ENCODE measurements around the gene DARS2.
"Not testable (repeated sequence)": the region's sequence is repeated elsewhere in the genome, so short reads cannot be mapped to it uniquely, and the experiment has no call there.

The DARS2 gene

DNA sequence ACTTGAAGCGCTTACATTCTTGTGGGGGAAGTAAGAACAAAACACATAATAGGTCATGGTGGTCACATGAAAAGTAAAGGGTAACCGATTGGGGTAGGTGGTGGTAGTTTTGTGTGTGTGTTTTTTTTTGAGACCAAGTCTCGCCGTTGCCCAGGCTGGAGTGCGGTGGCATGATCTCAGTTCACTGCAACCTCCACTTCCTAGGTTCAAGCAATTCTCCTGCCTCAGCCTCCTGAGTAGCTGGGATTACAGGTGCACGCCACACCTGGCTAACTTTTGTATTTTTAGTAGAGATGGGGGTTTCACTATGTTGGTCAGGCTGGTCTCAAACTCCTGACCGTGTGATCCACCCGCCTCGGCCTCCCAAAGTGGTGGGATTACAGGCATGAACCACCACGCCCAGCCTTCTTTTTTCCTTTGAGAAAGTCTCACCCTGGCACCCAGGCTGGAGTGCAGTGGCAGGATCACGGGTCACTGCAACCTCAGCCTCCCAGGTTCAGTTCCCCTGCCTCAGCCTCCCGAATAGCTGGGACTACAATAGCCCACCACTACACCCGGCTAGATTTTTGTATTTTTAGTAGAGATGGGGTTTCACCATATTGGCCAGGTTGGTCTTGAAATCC lies 37.8 kb downstream of the DARS2 start:
- not testable (repeated sequence) for DNase-seq

DNA sequence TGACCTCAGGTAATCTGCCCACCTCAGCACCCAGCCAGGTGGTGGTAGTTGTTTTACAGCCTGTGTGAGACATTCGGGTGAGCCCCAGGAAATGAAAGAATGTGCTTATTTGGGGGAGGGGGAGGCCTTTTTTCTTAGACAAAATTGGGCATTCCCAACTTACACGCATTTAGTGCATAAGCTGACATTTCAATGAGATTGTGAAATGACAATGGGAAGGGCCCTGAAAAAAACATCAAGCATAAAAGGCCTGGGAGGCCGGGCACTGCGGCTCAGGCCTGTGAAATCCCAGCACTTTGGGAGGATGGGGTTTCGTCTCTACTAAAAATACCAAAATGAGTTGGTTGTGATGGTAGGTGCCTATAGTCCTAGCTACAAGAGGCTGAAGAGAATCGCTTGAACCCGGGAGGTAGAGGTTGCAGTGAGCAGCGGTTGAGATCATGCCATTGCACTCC lies 38.3 kb downstream of the DARS2 start:
- DNase-seq, result no peak

DNA sequence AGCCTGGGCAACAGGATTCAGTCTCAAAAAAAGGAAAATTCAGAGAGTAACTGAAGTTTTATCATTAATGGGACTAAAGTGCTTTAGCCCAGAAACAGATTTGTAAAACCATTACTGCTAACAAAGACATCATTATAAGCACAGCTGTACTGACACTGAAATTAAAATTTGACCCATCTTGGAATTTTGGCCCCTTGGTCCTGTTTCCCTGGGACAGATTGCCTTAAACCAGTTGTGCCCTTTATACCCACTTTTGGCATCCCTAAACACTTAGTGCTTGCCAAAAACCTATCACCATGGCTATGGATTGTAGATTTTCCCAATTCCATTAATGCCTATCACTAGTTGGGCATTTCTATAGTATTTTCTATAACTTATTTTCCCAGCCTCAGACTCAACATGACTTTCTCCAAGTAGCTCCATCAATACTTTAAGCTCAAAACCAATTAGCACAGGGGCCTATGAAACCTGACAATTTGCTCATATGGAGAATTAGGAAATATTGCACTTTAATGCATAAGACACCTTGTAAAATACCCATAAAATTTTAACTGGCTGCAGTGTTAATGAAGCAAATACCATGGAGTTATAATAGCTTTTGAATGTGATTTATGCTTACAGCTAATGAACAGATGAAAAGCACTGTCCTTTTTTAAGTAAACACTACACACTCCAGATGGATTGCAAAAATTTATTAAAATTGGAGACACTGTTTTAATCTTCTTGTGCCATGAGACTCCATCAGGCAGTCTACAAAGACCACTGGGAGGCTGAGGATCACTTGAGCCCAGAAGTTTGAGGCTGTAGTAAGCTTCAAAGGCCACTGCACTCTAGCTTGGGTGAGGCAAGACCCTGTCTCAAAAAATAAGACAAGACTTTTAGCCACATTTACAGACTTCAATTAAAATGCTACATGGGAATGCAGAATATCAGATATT lies 39.0 kb downstream of the DARS2 start:
- DNase-seq, result no peak

DNA sequence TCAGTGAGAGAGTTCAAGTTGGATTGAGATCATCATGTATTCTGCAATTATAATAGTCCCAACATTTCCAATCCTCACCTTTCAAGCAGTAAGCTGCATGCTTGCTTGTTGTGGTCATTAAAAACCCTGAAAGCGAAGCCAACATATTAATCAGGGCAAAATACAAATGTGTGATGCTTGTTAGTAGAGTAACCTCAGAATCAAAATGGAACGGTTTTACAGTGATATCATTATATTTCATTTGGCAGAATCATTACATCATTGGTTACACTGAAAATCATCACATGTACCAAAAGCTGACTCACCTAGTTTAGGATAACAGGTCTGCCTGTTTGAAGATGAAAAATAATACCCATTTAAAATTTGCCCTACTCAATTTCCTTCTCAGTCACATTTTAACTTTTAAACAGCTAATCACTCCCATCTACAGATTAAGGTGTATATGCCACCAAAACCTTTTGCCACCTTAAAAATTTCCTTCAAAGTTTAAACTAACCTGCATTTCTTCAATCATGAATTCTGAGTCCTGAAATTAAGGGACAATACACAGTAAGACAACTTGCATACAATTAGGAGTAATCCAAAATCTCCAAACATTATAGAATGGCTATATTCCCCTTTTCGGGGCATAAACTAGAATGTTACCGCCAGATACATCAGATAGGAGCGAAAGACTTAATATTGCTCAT lies 39.9 kb downstream of the DARS2 start:
- DNase-seq, result no peak

DNA sequence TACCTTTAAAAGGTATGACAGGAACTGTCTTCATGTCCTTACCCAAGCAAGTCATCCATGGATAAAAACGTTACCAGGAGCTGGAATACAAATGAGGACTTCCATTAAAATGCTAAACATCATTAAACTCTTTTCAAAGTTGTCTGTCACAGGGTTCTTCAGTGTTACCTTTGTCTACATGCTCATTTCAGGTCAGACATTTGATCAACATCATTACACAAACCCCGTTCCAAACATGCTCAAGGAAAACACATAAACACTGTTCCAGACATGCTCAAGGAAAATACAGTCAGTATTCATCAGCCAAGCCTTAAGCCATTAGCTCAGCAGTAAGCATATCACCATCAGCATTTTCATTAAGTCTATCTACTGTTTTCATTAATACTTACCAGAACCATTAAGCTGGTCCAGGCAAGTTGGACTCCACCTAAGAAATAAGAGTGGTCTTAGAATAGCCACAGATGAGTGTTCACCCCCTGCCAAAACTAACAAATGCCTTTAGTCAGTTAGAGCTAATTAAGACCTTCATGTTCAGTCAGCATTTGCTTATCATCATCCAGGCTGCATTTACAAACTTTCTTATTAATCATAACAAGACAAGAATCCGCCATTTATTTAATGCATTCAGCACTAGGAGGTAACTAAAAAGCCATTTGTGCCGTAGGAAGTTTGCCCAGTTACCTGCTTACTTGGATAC lies 41.1 kb downstream of the DARS2 start:
- no peak for DNase-seq

DNA sequence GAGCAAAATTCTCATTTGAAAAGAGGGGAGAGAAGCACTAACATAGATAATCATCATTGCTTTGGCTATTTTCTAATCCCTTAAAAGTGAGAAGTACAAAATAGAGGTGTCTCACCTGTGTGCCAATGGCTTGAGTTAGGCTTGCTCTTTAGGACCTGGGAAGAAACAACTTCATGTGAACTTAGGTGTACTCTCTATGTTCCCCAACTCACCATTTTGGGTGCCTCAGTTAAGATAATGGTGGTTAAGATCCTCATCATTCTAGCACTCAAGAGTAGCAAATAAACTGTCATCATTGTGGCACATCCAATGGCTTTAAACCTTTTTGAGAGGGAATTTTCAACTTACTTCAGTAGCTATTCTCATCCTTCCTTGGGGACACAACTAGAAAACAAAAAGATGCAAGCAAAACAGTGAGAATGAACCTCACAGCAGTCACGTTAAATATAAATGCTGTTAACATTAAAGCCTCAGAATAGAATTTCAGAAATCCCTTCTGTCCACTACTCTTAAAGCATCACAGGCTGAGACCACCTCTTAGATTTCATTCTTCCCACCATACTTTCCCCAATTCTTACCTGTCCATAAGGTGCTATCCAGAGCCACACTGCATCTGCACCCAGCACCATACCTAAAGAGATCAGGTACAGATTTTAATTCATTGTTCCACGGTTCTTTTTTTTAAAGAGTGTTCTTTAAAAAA lies 42.1 kb downstream of the DARS2 start:
- DNase-seq, result no peak

DNA sequence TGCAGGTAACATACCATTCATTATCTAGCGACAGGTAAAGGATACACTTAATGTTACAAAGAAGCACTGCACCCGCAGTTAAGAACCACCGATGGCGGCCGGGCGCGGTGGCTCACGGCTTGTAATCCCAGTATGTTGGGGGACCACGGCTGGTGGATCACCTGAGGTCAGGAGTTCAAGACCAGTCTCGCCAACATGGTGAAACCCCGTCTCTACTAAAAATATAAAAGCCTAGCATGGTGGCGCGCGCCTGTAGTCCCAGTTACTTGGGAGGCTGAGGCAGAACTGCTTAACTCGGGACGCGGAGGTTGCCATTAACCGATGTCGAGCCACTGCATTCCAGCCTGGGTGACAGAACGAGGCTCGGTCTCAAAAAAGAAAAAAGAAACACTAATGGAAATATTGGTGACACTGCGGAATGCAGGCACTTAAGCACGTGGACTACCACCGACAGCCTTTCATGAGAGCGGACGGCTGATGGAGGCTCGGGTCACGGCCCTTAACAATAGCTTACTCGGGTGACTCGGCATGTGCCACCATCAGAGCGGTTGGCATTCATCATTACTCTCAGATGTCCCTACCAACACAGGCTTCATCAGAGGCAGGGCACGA lies 42.8 kb downstream of the DARS2 start:
- no peak for DNase-seq

DNA sequence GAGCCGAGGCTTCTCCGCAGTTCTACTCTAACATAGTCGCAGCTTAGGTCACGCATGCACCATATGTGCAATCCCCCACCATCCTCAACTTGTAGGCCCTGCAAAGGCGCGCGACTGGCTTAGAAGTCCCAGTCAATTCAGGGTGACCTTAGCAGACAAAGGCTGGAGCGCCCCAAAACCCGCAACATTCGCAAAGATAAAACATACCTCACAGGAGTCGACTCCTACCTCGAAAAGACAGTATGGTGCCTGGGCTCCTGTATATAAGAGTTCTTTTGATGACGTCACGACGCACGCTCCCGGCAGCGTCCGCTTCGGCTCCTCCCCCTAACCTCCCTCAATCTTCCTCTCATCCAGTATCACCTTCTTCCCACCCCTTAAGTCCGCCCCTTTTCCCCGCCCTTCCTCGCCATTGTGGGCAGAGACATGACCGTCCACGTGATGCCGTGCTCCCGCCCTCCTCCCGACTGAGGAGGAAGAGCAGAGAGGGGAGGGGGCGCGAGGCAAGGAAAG lies 43.3 kb downstream of the DARS2 start, which contains the start of gene GAS5:
Gene GAS5 (minus strand): TSS at position 237 of the 513 bp plus-strand sequence.
- peak; percentile 99 for DNase-seq

DNA sequence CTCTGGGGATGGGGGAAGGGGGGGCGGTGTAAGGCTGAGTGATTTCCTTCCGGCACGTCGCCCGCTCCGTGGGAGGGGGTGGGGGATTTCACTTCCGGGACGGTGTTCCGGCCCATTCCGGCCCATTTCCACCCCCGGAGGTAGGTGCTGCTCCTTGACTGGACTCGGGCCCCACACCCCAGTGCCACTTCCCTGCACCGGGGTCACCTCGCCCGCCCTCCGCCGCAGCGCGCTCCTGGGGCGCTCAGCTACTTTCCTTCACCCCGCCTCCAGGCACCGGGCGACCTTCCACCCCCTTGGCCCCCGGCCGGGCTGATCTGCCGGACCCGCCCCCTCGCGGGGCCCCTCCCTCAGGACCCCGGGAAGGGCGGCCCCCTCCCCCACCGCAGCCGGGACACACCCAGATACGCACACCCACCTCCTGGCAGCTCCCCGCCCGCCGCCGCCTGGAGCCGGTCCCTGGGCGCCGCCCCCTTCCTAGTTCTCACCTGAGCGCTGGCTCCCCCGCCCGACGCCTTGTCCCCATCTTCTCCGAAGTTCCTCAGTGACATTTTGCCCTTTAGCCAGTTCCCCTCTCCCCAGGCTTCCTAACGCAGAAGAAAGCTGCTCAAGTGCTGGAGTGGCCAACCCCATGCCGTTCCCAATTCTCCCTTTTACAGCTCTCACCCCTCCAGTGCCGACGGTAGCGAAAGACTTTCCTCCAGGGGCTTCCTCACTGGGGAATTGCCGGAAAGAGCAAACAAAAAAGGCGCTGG lies 44.0 kb downstream of the DARS2 start, which contains the start of gene ZBTB37:
Gene ZBTB37 (plus strand): TSS at position 115 of the 755 bp plus-strand sequence. CDS start 1,846 bp downstream, outside the sequence.
- DNase-seq, result peak; percentile 90

DNA sequence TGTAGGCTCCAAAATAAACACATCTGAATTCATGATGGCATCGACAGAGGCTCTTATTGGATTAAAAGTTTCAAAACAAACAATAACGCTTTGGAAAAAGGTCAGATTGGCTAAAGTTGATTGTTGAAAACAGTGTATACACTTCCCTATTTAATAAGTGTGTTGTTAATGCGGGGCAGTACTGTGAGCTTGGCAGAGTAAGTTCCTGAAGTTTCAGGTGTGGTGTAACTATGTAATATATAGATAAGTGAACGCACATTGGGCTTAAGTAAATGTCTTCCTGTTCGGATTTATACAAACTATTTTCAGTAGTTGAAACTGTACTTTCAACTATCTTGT lies 44.5 kb downstream of the DARS2 start:
- DNase-seq, result no peak

DNA sequence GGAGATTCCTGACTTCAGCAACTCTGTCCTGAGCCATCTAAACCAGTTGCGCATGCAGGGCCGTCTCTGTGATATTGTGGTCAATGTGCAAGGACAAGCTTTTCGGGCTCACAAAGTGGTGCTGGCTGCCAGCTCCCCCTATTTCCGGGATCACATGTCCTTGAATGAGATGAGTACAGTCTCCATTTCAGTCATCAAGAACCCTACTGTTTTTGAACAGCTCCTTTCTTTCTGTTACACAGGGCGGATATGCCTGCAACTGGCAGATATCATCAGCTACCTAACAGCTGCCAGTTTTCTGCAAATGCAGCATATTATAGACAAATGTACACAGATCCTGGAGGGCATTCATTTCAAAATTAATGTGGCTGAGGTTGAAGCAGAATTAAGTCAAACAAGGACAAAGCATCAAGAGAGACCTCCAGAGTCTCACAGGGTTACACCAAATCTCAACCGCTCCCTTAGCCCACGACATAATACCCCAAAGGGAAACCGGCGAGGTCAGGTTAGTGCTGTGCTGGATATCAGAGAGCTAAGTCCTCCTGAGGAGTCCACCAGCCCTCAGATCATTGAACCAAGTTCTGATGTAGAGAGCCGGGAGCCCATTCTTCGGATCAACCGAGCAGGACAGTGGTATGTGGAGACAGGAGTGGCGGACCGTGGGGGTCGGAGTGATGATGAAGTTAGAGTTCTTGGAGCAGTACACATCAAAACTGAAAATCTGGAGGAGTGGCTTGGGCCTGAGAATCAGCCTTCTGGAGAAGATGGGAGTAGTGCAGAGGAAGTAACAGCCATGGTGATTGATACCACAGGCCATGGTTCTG lies 46.0 kb downstream of the DARS2 start:
- DNase-seq, result peak; percentile 19

DNA sequence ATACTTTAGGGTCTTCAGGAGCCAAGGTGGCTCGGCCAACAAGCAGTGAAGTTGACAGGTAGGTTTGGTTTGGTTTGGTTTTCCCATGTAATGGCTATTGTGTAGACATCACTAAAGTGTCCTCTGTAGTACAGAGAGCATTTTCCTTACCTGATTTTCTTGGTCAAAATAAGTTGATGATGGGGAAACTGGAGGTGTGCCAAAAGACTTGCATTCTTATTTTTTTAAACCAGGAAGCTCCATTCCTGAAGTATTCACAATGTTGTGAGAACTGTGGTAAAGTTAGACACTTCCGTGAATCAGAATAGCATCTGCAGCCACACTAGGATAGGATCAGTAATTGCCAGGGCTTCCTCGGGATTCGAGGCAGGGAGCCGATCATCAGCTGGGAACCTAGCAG lies 46.6 kb downstream of the DARS2 start:
- no peak for DNase-seq

DNA sequence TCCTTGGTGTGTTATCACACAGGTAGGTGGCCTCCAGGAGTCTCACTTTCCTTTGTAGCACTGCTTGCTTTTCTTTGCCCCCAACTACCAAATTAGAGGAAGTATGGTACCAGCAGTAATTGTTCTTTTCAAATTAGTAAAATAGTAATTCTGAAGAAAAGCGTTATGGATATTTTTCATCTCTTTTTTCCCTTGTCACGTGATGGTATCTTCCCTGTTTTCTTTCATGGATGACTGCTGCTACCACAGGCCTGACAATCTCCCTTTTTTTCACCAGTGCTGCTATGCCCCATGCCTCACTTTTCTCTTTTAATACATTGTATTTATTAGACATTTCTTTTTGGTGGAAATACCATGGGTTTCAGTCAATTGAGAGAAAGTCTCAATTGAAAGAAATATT lies 47.0 kb downstream of the DARS2 start:
- DNase-seq, result no peak

DNA sequence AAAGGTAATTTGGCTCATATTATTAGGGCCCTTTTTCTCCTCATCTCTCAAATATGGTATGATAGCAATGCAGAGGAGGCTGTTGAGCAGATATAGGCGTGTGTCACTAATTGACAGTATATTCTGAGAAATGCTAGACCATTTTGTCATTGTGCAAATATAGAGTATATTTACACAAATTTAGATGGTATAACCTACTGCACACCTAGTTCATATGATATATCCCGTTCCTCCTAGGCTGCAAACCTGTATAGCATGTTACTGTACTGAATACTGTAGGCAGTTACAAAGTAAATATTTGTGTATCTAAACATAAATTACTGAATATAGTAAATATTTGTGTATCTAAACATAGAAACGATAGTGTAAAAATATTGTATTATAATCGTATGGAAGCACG lies 52.3 kb downstream of the DARS2 start:
- no peak for DNase-seq

DNA sequence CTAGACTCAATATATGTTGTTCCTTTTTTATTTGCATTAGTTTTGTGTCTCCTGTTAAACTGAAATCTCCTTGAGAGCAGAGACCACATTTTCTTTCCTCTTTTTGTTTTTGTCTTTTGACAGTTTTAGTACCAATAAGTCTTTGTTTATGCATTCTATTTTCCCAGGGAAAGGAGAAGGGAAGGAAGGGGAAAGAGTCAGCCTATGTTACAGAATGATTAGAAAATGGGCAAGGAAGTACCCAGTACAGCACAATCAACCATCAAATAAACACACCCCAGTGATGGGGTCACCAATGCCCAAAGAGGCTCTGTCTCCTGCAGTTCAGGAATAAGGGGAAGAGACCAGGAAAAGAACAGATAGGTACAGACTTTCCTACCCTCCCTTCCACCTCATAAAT lies 53.8 kb downstream of the DARS2 start:
- no peak for DNase-seq

DNA sequence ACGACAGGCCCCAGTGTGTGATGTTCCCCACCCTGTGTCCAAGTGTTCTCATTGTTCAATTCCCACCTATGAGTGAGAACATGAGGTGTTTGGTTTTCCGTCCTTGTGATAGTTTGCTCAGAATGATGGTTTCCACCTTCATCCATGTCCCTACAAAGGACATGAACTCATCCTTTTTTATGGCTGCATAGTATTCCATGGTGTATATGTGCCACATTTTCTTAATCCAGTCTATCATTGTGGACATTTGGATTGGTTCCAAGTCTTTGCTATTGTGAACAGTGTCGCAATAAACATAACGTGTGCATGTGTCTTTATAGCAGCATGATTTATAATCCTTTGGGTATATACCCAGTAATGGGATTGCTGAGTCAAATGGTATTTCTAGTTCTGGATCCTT lies 56.6 kb downstream of the DARS2 start:
- DNase-seq, result not testable (repeated sequence)

DNA sequence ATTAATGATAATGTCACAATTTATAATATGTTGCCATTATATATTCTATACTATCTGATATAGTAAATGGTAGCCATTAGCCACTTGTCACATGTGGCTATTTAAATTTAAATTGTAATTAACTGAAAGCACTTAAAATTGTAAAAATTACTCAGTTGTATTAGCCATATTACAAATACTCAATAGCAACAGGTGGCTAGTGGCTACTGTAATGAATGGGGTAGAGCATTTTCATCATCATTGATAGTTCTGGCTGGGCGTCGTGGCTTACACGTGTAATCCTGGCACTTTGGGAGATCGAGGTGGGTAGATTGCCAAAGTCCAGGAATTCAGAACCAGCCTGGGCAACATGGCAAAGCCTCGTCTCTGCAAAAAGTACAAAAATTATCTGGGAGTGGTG lies 60.2 kb downstream of the DARS2 start:
- DNase-seq, result no peak

DNA sequence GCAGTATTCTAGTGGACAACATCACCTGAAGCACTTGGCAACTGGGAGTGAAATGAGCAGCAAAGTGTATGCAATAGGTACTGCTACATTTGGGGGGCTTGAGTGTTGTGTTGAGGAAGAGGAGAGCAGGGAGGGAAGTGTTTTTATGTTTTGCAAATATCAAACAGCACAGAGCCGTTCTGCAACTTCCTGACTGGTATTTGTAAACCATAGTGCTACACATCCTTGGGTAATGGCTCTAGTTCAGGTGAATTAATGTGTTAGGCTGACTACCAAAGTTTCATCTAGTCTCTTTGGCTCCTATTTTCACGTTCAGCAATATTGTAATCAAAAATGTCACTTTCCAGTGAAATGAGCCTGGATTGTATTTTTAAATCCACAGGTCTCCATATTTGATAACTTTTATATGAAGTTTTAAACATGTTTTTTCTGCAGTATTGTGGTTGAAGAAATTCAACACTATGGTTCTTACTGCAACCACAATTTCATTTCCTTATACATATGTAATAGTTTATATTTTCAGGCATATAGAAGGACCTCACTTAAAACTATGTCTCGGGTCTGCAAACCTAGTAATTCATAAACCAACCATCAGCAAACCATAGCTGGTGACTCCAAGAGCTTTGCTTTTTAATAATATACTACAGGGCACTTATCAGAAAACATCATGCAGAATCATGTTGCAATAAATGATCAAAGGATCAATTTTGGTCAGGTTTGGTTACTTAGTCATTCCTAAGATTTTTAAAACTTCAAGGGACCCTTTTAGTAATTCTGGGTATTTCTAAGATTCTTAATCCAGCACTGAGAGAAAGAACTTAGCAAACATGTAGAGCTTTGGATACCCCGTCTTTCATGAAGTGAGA lies 62.5 kb downstream of the DARS2 start:
- no peak for DNase-seq

DNA sequence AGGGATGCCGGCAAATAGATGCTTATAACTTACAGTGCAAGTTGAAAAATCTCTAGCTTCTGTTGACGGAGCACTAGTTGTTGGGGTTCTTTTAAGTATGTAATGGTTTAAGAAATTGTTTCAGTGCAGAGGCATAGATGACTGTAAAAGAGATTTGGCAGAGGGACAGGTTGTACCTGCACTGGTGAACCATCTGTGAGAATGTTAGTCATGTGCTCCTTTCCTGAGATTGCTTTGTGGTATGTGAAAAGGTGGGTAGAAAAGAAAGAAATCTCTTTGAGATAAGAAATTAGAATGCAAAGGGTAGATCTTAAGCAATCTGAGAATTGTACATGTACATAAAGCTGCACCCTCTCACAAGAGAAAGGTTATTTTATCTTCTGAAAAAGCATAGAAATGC lies 63.2 kb downstream of the DARS2 start:
- DNase-seq, result no peak

Measured in CD4-positive, alpha-beta T cell treated with Interferon gamma for 1 hour (primary cell).